ENCODE measurements around the gene CRLF1. TPM values are rescaled to one million over a fixed set of nuclear protein-coding genes. Genes with fewer than 3 reads are reported as not detected.

Gene CRLF1
- total and polyA plus RNA-seq, 2 donors (not counting 1 experiment from before 2014, with no cell fraction given): not detected

DNA sequence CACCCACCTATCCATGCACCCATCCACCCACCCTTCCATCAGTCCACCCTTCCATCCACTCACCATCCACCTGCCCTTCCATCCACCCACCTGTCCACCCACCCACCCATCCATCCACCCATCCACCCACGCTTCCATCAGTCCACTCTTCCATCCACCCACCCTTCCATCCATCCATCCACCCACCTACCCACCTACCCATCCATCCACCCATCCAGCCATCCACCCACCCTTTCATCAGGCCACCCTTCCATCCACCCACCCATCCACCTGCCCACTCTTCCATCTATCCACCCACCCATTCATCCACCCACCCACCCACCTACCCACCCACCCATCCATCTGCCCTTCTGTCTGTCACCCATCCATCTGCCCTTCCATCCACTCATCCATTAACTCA is 47.3 kb upstream of the CRLF1 start:
- Histone ChIP-seq H3K4me2 (replicated peaks; ENCODE audit: low read depth, low read length, poor library complexity, severe bottlenecking) (no peak overlapping the region), H3K27ac (ENCODE audit: low read length in 2 of 2) (no peak overlapping the region), H3K4me3 (ENCODE audit: control extremely low read depth in 1 of 5, extremely low read depth in 1 of 5, insufficient read depth in 1 of 5, low read depth in 2 of 5, low read length in 4 of 5) (no peak overlapping the region), H3K27me3 (replicated peaks in 1 of 4; ENCODE audit: control extremely low read depth in 1 of 4, control insufficient read depth in 3 of 4, insufficient read depth in 4 of 4, low read length in 3 of 4) (no peaks in the 10 kb centered on the region), H3K4me1 (ENCODE audit: control insufficient read depth in 2 of 2, insufficient read depth in 2 of 2, low read length in 2 of 2) (peaks cover 16 to 19% of the 10 kb centered on the region in 2 donors), H4K20me1 (ENCODE audit: control insufficient read depth, insufficient read depth, low read length, poor library complexity, severe bottlenecking) (peaks cover 42% of the 10 kb centered on the region), H2AFZ (ENCODE audit: insufficient read depth, low read depth, low read length, poor library complexity, severe bottlenecking) (no peak overlapping the region), H3K36me3 (replicated peaks in 1 of 2; ENCODE audit: control extremely low read depth in 1 of 2, control insufficient read depth in 1 of 2, extremely low read depth in 1 of 2, insufficient read depth in 2 of 2, low read length in 1 of 2) (no peaks in the 10 kb centered on the region), H3K9ac (ENCODE audit: low read length) (no peak overlapping the region), H3K9me3 (ENCODE audit: control extremely low read depth in 1 of 3, control insufficient read depth in 2 of 3, insufficient read depth in 1 of 3, low read length in 2 of 3) (no peaks in the 10 kb centered on the region), H3K79me2 (ENCODE audit: control insufficient read depth, insufficient read depth, low read length) (peaks cover 44% of the 10 kb centered on the region)
- no peak overlapping the region for H3K4me3 Mint-ChIP-seq
- DNase-seq (no peak), ATAC-seq (ENCODE audit: low read depth) (no peak)
- H3K27ac Mint-ChIP-seq: no peak overlapping the region
- TF ChIP-seq, protein P1, sequence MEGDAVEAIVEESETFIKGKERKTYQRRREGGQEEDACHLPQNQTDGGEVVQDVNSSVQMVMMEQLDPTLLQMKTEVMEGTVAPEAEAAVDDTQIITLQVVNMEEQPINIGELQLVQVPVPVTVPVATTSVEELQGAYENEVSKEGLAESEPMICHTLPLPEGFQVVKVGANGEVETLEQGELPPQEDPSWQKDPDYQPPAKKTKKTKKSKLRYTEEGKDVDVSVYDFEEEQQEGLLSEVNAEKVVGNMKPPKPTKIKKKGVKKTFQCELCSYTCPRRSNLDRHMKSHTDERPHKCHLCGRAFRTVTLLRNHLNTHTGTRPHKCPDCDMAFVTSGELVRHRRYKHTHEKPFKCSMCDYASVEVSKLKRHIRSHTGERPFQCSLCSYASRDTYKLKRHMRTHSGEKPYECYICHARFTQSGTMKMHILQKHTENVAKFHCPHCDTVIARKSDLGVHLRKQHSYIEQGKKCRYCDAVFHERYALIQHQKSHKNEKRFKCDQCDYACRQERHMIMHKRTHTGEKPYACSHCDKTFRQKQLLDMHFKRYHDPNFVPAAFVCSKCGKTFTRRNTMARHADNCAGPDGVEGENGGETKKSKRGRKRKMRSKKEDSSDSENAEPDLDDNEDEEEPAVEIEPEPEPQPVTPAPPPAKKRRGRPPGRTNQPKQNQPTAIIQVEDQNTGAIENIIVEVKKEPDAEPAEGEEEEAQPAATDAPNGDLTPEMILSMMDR (IDR thresholded peaks at IDR 0.05): no peak
- TF ChIP-seq EZH2 (IDR thresholded peaks at IDR 0.05; ENCODE audit: borderline replicate concordance, insufficient read depth, low read depth, low read length, poor library complexity, severe bottlenecking): no peak
- no peaks in the 10 kb centered on the region for H3K9me3 Mint-ChIP-seq (ENCODE audit: insufficient read depth)
- no peaks in the 10 kb centered on the region for H3K27me3 Mint-ChIP-seq
- H3K4me1 Mint-ChIP-seq: peaks cover 36% of the 10 kb centered on the region
- 100% methylated on average over 1 of the region's 1 CpG for WGBS (ENCODE audit: insufficient coverage)
- ChIA-PET CTCF (no interaction called here), POLR2A (no interaction called here)
- intact Hi-C loops (cut with micrococcal nuclease): no loop called here

DNA sequence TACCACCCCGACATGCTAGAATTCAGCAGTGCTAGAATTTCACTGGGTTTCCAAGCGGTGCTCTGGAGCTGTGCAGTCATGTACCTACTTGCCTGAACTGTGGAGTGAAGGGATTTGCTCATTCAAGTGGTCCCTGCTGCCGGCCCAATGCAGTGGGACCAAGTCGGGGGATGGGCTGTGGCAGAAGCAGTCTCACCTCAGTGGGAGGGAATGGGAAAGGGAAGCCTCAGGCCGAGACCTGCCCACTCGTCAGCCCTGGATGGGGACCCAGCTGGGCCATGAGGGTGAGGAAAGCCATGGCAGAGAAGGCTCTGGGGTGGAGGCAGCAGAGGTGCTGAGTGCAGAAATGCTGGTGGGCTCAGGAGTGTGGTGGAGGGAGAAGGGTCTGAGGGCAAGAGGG is 45.1 kb upstream of the CRLF1 start:
- H3K36me3 ChIP-seq (replicated peaks in 1 of 2; ENCODE audit: control extremely low read depth in 1 of 2, control insufficient read depth in 1 of 2, extremely low read depth in 1 of 2, insufficient read depth in 2 of 2, low read length in 1 of 2): no peaks in the 10 kb centered on the region
- H3K27ac ChIP-seq (ENCODE audit: low read length in 2 of 2): no peak overlapping the region
- ATAC-seq (ENCODE audit: low read depth) (no peak), DNase-seq (no peak)
- H3K4me2 ChIP-seq (replicated peaks; ENCODE audit: low read depth, low read length, poor library complexity, severe bottlenecking): no peak overlapping the region
- H3K27ac Mint-ChIP-seq: no peak overlapping the region
- H3K9me3 Mint-ChIP-seq (ENCODE audit: insufficient read depth): no peaks in the 10 kb centered on the region
- H3K4me1 Mint-ChIP-seq: peaks cover 23% of the 10 kb centered on the region
- POLR2A ChIA-PET: interaction anchor here (0.6 to 0.7 kb wide), 3 partner anchors 12 to 1977 kb away, joined by 3 to 7 read pairs (median 4); no protein-coding TSS in a partner anchor
- no peaks in the 10 kb centered on the region for H3K27me3 ChIP-seq (replicated peaks in 1 of 4; ENCODE audit: control extremely low read depth in 1 of 4, control insufficient read depth in 3 of 4, insufficient read depth in 4 of 4, low read length in 3 of 4)
- no peak overlapping the region for H3K4me3 Mint-ChIP-seq
- no peak overlapping the region for H3K9ac ChIP-seq (ENCODE audit: low read length)
- H3K27me3 Mint-ChIP-seq: no peaks in the 10 kb centered on the region
- H3K4me1 ChIP-seq (ENCODE audit: control insufficient read depth in 2 of 2, insufficient read depth in 2 of 2, low read length in 2 of 2): peaks cover 19 to 22% of the 10 kb centered on the region in 2 donors
- H2AFZ ChIP-seq (ENCODE audit: insufficient read depth, low read depth, low read length, poor library complexity, severe bottlenecking): no peak overlapping the region
- no peaks in the 10 kb centered on the region for H3K9me3 ChIP-seq (ENCODE audit: control extremely low read depth in 1 of 3, control insufficient read depth in 2 of 3, insufficient read depth in 1 of 3, low read length in 2 of 3)
- WGBS (ENCODE audit: insufficient coverage): 87% methylated on average over 6 of the region's 6 CpGs
- intact Hi-C loops (cut with micrococcal nuclease): no loop called here
- peaks cover 43% of the 10 kb centered on the region for H3K79me2 ChIP-seq (ENCODE audit: control insufficient read depth, insufficient read depth, low read length)
- no peak for TF ChIP-seq EZH2 (IDR thresholded peaks at IDR 0.05; ENCODE audit: borderline replicate concordance, insufficient read depth, low read depth, low read length, poor library complexity, severe bottlenecking)
- TF ChIP-seq, protein P1 (IDR thresholded peaks at IDR 0.05): no peak
- peaks cover 52% of the 10 kb centered on the region for H4K20me1 ChIP-seq (ENCODE audit: control insufficient read depth, insufficient read depth, low read length, poor library complexity, severe bottlenecking)
- no peak overlapping the region for H3K4me3 ChIP-seq (ENCODE audit: control extremely low read depth in 1 of 5, extremely low read depth in 1 of 5, insufficient read depth in 1 of 5, low read depth in 2 of 5, low read length in 4 of 5)
- CTCF ChIA-PET: no interaction called here

Data from B cell (primary cell).